HG03575 (cell line): Measurements from ENCODE around the gene GPR4.

Source experiments
- ATAC-seq: cut with Tn5 transposase; IDR thresholded peaks from one replicate; pipeline ENCODE4 v1.9.1; 2021; ENCODE audit not compliant: unreplicated experiment, insufficient number of reproducible peaks, low FRiP score; ENCODE audit errors: extremely low read depth

Gene GPR4

DNA sequence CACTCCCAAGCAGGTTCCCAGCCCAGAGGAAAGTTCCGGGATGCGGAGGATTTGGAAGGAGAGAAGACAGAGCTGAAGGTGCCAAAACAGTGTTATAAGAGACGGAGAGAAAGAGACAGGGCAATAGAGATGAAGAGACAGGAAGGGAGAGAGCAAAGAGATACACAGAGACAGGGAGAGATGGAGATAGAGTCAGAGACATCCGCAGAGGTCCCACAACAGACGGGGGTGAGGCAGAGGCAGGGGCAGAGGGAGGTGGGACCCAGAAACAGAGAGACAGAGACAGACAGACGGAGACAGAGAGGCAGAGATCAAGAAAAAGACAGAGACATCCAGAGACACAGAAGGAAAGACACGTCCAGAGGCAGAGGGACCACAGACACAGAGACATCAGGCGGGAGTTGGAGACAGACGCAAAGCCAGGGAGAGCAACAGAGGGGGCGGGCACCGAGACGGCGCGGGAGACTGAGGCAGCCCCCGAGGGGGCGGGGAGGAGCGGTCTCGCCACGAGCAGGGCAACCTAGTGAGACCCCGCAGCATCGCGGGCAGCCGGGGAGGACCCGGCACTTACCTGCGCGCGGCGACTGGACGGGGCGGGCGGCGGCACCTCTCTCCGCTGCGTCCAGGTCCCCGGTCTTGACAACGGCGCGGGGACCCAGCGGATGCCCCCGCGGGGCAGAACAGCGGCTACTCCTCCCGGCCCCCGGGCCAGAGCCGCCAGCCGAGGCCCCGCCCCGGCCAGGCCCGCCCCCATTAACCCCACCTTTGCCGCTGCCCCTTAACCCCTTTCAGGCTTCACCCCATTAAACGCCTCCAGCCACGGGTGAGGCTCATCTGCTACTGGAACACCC lies at the start of gene GPR4:
Gene GPR4 (minus strand): TSS at position 689 of the 851 bp plus-strand sequence. CDS start 10,346 bp downstream, outside the sequence.
- no peak for ATAC-seq

DNA sequence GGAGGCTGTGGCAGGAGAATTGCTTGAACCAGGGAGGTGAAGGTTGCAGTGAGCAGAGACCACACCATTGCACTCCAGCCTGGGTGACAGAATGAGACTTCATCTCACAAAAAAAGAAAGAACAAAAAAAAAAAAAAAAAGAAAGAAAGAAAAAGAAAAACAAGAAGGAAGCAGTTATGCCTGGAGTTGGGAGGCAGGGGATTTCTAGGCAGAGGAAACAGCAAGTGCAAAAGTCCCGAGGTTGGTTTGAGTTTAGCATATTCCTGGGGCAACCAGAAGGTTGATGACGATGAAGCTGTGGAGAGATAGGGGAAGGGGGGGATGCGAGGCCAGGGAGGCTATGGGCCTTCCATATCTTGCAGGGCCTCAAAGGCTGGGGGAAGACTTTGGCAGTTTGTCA lies 48.7 kb upstream of the GPR4 start:
- ATAC-seq, result no peak

DNA sequence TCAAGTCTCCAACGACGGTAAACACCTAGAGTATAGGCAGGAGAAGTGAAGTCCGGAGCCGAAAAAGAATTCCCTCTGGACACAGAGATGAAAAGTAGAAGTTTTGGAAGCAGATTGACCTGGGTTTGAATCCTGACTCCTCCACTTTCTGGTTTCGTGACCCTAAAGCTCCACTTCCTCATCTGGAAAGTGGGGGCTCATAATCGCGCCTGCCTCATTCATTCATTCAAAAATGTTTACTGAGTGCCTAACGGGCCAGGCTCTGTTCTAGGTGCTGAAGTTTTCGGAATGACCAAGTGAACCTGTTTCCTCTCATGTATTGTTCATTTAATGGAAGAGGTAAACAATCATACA lies 44.3 kb upstream of the GPR4 start:
- ATAC-seq, result no peak

DNA sequence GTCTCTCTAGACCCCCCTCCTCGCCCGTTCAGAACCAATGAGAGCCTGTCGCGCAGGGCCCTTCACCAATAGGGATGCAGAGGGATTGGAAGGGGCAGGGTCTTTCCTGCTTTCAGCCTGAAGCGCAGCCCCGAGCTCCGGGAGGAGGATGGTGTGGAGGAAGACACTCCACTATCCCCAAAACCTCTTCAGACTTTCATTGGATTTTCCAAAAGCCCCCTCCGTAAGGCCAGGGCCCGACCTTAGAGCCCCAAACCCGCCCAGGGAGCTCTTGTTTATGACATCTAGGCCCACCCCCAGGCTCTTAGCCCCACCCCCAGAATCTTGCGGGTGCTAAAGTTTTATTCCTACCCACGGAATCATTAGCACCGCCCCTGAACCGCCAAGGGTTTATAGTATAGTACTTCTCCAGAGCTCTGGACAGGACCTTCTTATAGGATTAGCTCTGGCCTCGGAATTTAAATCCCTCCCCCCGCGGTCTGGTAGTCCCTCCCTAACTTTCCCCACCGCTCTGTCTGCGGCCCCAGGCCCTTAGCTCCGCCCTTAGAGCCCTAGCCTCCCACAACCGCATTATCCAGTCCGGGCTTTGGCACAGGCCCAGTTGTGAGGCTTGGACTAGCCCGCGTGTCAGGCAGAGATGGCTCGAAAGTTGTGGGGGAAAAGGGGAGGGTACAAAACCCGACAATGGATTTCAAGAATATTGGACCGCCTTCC lies 43.8 kb upstream of the GPR4 start:
- no peak for ATAC-seq

DNA sequence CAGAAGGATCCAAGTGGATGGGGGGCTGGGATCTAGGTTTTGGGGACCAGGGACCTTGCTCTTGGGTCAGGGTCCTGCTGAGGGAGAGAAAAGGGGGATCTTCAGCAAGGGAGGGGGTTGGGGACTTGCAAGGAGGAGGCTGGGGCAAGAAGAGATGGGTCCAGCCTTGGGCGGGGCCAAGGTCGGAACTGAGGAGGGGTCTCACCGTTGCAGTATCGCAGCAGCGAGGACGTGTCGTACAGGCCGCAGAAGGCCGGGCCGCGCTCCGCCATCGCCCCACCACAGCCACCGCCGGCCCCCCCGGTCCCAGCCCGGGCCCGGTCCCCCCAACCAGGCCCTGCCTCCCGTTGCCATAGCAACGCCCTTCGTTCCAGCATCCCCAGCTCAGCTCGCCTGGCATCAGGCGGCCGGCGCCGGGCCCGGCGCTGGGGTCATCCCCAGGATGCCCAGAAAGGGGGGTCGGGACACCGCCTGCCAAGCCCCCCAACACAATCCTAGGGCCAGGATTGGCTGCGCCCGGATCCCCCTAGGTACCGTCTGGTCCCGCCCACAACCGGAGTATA lies 43.1 kb upstream of the GPR4 start:
- no peak for ATAC-seq

DNA sequence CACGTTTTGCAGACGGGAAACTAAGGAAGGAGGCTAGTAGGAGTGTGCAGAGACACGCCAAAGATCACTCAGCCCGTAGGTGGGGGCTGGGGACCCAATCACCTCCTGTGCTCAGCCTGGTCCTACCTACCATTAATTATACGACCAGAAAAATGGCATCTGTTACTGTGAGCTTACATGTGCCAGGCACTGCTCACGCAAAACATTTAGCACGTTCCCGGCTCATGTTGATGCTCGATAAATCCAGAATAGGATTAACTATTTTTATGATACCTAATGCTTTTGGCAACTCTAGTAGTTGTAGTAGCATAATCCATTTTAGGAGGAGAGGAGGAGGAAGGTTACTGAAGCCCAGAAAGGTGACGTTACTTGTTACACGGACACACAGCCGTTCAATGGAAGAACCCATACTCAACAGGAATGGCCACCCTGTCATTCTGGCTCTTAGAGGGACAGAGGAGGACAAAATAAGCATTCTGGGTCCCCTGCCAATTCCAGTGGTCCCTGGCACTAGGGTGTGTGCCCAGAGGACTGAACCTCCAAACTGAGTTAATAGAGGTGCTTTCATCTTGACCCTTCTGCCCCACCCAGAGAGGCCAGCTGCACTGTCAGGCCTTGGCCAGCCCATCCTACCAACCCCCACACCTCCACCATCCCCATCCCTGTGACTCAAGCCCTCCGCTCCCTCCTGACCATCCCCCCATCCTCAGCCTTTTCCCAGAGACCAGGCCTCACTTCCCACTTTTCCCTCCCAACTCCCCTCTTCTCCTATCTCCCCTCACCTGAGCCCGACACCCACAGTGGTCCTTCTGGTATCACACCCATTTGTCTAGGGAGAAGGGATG lies 42.1 kb upstream of the GPR4 start:
- ATAC-seq, result no peak

DNA sequence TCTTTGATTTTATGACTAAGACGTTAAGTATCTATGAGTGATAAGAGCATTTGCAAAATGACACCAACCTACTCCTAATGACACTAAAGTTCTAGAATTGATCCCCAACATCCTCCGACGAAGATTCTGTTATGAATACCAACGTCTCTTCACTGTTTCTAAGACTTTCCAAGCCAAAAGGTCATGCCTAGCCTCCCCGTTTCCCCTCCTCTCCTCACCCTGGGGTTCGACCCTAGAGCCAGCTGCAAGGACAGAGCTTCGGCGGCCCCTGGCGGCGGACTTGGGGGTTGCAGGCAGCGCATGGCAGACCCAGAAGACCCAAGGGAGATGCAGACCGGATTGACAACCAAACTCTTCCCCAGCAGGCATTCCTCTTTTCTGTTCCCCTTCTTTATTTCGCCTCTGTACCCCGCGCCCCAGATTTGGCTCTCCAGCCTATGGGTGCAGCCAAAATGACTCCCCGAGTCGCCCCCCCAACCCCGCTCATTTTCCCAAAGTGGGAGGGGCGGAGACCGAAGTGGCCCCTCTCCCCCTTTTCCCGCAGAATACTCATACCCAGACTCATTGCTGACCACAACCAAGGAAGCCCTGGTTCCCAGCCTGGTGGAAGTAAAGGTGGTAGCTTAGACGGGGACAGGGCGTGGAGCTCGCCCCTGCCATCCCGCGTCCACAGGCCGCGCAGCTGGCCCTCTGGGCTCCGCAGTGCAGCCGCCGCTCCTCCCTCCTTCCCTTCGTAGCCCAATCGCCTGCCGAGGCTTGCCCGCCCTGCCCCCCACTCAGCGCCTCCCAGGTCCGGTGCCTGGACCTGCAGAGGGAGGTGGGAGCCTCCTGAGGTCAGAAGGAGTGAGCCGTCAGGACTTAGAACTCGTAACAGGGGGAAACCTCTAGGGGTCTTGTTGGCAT lies 41.3 kb upstream of the GPR4 start:
- no peak for ATAC-seq

DNA sequence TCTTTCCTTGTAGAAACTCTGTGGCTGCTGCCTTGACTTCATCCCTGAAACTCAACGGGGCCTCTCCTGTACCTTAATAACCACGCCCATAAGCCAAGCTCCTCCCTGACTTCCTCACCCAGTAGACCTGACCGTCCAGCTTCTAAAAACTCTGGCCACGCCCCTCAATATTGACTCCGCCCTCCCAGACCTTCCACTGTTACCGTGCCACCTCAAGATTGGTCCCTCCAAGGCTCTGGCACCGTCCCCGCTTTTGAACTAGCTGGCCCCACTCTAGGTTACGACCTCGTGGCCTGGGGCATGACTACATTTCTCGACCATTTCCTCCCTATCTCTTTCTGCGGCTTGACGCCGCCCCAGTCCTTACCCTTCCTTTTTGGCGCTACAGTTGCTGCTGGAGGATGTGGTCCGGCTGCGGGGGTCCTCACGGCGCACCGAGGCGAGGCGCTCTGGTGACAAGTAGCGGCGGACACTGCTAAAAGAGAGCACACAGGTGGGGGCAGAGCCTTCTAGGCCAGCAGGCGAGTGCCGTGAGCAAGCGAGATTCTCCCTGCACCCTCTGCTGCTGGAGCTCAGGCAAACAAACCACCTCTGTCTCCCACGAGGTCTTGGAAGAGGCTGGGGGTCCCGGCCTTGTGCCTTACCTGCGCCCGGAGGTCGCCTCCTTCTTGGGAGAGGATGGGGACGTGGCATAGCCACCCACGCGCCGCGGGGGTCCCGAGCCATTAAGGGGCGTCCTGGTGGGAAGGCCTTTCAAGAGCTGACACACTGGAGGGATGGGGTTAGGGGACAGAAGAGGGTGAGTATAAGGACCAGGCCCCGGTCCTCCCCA lies 39.5 kb upstream of the GPR4 start:
- no peak for ATAC-seq

DNA sequence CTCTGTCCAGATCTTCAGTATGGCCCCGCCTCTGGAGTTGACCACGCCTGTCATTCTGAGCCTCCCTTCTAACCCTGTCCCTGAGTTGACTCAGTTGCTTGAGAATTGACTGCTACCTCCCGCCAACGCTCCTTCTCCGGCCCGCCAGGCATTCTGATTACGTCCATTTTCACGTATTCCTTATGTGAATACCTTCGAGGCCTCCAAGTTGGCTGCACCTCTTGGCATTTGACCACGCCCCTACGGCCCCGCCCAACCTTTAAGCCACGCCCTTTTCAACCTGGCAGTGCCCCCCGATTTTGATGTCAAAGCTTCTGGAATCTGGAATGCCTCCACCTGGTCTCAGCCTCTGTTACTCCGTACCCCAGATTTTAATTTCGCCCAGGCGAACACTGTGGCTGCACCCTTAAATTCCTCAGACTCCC lies 38.8 kb upstream of the GPR4 start:
- no peak for ATAC-seq

DNA sequence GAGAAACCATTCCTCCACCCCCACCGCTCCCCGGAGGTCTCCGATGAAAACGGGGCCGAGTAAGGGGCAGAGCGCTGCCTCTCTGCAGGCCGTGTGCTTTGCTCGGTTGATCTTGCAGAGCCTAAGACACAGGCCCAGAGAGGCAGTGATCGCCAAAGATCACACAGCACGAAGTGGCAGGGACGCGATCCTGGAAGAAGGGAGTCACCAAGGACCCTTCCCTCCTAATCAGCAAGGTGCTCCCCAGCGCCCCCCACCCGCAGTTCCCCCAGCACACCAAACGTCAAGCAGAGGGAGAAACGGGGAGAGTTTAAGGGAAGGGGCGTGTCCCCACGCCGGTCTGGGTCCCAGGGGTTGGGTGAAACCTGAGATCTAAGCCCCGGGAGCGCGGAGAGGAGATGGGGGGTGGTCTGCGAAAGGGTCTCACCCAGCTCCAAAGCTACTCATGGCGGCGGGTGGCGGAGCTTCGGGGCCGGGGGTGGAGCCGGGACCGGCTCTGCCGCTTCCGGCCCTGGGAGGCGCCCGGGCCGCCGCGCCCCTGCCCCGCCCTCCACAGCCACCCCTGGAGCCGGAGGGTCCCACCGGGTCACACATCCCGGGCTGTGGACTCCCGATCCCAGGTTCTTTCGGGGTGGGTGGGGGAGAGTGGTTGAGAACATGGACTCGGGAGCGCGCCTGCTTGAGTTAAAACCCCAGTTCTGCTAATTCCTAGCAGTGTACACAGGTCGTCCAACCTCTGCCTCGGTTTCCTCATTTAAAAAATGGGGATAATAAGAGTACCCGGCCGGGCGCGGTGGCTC lies 37.1 kb upstream of the GPR4 start, which contains the start of gene EML2:
Gene EML2 (minus strand): TSS at position 468 of the 800 bp plus-strand sequence. CDS start 21 bp downstream, at position 447.
- ATAC-seq, result no peak

DNA sequence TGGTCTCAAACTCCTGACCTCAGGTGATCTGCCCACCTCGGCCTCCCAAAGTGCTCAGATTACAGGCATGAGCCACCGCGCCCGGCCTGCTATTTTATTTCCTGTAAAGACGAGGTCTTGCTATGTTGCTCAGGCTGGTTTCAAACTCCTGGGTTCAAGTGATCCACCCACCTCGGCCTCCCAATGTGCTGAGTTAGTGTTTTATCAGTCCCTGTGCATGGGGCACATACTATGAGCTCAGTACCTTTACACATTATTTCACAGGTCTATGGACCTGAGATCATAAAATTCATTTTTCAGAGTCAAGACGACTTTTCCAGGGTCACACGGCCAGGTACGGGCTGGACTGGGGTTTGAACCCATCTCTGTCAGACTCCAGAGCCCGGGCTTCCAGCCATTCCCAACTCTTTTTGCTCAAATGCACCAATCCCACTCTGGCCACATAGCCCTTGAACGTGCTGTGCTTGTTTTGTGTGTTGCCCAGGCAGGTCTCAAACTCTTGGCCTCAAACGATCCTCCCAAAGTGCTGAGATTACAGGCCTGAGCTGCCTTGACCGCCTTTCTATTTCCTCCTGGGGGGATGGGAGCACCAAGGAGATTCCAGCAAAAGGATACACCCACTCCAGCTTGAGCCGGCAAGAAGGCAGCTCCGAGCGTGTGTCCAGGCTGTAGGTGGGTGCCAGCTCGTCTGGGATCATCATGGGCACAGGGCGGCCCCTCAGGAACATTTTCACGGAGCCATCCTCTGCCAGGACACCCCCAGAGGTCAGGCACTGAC lies 36.1 kb upstream of the GPR4 start:
- ATAC-seq, result no peak

DNA sequence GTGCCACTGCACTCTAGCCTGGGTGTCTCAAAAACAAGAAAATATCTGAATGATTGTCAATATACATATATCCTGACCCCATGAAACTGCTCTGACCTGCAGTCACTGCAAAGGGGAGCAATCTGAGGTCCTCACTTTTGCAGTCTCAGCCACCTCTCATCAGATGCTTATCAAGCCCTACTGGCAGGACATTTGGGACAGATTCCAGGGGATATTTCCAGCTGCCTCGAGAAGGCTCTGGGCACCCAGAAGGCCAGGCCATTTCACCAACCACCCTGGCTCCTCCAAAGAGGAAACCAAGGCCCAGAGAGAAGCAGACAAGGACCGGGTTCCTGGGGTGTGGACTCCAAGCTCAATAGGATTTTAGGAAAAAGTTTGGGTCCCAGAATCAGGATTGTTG lies 34.9 kb upstream of the GPR4 start:
- no peak for ATAC-seq

DNA sequence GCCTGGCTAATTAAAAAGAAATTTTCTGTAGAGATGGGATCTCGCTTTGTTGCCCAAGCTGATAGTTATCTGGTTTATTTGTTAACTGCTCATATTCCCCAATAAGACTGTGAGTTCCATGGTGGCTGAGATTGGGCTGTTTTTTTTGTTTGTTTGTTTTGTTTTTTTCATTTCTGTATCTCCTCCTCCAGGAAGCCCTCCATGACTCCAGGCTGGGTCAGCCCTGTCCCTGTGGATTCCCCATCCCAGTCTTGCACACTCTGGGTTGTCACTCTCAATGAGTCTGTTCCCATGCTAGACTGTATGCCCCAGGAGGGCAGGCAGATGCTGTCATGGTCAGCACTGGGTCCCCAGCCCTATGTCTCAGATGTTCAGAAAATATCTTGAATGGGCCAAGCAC lies 34.3 kb upstream of the GPR4 start:
- no peak for ATAC-seq

DNA sequence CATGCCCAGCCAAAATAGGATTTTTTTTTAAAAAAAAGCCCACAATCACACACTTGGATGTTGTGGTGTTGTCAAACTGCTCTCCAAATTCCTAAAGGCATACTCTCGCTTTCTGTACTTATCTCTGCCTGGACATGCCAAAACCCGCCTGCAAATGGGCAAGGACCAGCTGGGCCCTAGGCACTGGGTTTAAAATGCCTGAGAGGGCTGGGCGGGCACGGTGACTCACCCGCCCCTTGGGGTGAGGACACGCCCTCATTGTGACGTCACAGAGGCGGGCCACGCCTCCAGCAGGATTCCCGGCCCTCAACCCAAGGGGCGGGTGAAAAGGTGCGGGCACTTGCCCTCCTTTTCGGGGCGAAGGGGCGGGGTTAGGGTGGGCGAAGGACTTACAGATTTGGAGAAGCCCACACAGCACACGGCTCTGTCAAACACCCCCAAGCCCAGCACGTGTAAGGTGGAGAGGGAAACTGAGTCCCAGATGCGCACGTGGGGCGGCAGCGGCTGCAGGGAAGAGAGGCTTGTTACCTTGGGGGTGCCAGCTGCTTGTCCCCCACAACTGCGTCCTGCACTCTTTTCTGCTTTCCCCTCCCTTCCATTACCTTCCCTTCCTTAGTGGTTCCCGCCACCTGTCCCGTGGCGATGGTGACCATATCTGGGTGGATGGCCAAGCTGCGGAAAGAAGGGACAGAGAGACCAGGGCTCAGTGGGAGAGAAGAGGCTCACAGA lies 30.6 kb upstream of the GPR4 start:
- no peak for ATAC-seq

DNA sequence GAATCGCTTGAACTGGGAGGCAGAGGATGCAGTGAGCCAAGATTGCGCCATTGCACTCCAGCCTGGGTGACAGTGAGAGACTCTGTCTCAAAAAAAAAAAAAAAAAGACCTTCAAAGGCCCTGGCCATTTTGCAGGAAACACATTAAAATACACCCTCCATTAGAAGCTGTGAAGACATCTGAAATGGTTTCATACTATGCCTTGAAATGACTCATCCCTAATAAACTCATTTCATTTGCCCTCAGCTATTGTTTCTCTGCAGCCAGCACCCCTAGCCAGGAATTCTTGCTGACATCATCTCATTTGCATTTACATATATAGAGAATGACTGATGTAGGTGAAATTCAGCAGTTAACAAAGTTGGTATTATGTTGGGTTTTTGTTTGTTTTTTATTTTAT lies 28.5 kb upstream of the GPR4 start:
- no peak for ATAC-seq
